ENCODE results near the gene SLC3A2.

Gene SLC3A2

DNA sequence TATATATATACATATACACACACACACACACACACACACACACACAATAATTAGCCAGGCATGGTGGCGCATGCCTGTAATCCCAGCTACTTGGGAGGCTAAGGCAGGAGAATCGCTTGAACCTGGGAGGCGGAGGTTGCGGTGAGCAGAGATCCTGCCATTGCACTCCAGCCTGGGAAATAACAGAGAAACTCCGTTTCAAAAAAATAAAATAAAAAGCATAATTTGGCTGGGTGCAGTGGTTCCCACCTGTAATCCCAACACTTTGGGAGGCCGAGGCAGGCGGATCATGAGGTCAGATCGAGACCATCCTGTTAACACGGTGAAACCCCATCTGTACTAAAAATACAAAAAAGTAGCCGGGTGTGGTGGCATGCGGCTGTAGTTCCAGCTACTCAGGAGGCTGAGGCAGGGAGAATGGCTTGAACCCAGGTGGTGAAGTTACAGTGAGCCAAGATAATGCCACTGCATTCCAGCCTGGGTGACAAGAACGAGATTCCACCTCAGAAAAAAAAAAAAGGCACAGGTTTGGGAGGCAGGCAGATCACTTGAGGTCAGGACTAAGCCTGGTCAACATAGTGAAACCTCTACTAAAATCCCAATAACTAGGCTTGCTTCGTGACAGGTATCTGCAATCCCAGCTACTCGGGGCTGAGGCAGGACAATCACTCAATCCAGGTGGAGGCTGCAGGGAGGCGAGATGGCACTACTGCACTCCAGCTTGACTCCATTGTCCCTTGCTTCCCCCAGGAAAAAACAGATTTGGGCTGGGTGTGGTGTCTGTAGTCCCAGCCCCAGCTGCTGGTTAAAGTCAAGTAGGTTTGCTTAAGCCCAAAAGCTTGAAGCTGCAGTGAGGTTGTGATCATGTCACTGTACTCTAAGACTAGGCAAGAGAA is 29.5 kb upstream of the SLC3A2 start:
- peak overlapping the region; percentile 7 for H3K27ac ChIP-seq
- TF ChIP-seq, protein P1, sequence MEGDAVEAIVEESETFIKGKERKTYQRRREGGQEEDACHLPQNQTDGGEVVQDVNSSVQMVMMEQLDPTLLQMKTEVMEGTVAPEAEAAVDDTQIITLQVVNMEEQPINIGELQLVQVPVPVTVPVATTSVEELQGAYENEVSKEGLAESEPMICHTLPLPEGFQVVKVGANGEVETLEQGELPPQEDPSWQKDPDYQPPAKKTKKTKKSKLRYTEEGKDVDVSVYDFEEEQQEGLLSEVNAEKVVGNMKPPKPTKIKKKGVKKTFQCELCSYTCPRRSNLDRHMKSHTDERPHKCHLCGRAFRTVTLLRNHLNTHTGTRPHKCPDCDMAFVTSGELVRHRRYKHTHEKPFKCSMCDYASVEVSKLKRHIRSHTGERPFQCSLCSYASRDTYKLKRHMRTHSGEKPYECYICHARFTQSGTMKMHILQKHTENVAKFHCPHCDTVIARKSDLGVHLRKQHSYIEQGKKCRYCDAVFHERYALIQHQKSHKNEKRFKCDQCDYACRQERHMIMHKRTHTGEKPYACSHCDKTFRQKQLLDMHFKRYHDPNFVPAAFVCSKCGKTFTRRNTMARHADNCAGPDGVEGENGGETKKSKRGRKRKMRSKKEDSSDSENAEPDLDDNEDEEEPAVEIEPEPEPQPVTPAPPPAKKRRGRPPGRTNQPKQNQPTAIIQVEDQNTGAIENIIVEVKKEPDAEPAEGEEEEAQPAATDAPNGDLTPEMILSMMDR (conservative IDR thresholded peaks at IDR 0.05): no peak

DNA sequence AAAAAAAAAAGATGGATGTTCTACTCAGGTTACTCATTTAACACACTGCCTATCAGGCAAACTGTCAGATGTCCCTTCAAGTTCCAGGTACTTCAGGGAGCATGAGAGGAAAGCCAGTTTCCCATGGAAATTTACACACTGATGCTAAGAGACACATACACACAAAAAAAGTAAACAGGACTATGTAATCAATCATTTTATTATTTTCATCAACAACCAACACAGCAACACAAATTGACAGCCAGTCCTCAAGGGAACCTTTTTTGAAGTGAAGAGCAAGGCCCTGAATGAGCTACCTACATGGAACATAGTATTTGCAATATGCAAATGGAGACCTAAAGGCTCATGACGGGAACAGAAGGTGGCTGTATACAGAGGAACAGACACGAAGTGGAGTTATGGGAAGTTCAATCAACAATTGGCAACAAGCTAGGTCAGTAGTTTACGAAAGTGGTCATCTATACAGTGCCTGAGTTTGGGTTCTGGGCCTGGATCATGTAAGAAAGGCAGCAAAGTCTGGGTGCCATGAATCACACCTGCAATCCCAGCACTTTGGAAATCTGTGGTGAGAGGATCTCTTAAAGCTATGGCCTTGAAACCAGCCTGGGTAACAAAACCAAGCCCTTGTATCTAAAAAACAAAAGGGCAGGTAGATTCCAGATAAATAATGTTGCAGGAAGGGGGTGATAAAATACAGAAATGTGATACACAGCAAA is 28.7 kb upstream of the SLC3A2 start:
- TF ChIP-seq, protein P1 (conservative IDR thresholded peaks at IDR 0.05): no peak
- H3K27ac ChIP-seq: peak overlapping the region; percentile 7

DNA sequence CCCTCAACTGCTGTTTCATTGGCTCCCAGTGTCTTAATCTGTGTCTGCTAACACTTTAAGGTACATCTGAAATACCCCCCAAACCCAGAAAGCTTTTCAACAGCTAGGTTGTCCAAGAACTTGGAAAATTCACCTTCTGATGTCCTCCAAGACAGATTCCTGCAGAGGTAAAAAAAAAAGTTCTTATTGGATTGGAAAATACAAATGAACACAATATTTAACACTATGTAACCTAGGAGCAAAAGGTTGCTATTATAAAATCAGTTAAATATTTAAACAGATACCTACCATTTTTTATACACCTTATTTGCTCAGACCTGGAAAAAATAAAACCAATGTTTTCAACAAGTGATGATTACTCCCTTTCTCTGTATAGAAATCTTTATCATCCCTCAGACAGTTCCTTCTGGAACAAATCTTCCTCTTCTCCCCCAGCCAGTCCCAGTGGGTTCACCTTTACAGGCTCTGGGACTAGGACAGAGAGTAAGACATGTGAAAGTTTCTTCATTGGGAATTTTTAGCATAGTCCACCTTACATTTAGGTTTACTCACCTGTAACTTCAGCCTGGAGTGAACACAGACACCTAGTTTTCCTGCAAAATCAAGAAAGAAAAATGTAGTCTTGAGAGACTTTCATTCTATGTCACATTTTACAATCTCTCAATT is 28.0 kb upstream of the SLC3A2 start:
- peak overlapping the region; percentile 96; the same call in 1 of the 2 replicates for H3K27ac ChIP-seq
- TF ChIP-seq, protein P1 (conservative IDR thresholded peaks at IDR 0.05): no peak

DNA sequence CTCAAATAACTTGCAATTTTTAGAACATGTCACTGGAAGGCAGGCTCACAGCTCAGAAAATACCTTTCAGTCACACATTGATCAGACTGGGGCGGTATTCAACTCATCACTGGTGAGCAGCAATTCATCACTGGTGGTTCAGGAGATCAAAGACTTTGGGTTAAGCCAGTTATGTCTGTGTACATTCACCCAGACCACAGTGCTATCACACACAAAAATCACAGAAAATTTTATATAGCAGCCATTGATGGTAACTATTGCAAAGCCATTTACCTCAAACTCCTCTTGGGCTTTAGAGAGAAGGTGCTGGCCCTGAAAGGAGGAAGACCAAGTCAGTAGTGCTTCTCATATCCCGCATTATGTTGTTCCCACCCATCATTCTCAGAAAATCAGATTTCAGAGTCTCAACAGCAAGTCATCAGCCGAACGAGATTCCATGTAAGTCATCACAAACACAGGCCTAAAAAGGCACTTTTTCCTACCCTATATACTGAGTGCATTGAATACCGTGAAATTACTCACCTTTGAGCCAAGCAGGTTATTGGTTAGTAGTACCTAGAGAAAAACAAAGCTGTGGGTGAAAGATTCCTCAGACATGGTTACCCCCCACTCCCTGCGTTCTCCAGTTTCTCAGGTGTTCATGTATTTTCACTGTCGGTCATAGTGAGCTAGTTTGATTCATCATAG is 27.3 kb upstream of the SLC3A2 start:
- TF ChIP-seq, protein P1 (conservative IDR thresholded peaks at IDR 0.05): no peak

DNA sequence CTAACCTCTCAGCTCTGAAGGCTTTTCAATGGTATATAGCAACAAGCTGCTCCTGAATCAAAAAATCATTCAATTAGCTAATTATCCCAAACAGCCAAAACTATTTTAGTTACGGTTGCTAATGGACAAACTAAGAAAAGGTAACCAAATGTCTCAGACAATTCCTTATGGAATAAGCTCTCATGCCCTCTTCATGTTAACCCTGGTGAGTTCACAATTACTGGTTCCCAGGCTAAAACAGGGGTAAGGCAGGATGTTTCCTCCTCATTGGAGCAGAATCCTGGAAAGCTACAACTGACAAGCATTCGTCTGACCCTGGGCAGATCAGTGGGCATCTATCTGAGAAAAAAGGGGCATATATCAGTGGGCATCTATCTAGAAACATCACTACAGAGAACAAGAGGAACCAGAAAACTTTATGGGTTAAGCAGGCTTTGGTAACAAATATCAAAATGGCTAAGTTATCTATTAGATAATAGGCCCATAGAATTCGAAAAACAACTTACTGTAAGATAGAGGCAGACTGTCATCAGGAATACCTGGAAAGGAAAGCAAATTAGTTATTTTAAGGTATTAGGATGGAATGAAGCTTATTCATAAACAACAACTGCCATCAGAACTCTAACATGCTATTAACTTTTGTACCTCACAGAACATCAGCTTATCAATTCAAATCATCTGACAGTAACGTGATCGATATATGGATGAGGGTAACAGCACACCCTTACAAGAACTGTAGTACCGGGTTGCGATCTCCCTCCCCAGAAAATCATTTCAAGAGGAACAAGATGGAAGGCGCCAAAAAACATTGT is 26.5 kb upstream of the SLC3A2 start:
- H3K27ac ChIP-seq: peak overlapping the region; percentile 96
- TF ChIP-seq, protein P1 (conservative IDR thresholded peaks at IDR 0.05): no peak

More for the DNA sequence above, 27.3 kb upstream of the SLC3A2 start:
- peak overlapping the region; percentile 96; the same call in 1 of the 2 replicates for H3K27ac ChIP-seq

DNA sequence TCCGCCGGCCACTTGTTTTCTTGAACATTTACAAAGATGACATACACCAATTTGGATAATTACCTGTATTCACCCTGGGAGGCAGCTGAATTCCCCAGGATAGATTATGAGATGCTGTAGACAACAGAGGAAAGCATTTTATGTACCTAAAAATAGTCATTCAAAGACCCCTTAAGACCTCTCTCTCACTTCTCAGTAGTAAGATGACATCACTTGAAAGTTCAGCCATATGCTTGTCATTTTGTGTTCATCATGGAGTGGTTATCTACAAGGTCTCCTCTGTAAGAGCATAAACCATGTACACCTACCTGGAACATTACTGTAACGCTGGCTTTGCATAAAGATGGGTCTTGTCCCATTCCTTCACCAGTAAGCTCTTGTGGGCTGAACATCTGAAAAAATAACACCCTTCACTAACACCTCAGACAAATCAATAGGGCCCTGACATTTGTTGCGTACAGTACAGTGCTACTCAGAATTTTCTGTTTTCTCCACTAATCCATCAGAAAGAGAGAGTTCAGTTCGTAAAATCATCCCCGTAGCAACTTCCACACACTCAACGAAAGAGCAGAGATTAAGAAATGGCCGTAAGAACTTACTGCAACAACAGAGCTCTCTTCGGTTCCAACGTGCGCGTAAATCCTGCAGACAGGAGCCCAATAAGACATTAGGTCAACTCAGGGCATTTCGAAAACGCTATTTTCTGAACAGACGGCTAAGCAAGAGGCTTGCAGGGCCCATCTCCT is 25.7 kb upstream of the SLC3A2 start:
- TF ChIP-seq, protein P1 (conservative IDR thresholded peaks at IDR 0.05): no peak
- peak overlapping the region; percentile 96 for H3K27ac ChIP-seq
